ENCODE measurements around the gene POFUT1. TPM values are rescaled to one million over a fixed set of nuclear protein-coding genes. Genes with fewer than 3 reads are reported as not detected.

The POFUT1 gene
- total and polyA plus RNA-seq, 2 donors, result 28.4 to 34.7 TPM

GRCh38 chr20:32179515-32179914, 28.2 kb upstream of the POFUT1 start:
- 78% methylated on average over 2 of the region's 2 CpGs for WGBS
- no peak for DNase-seq (ENCODE audit: extremely low spot score)
- Histone ChIP-seq H3K4me3 (ENCODE audit: low read depth, low read length) (no peak overlapping the region), H3K4me1 (ENCODE audit: insufficient read depth) (no peaks in the 10 kb centered on the region), H3K36me3 (ENCODE audit: insufficient read depth) (no peaks in the 10 kb centered on the region), H3K27ac (ENCODE audit: low read depth) (no peak overlapping the region)

GRCh38 chr20:32179934-32180333, 27.7 kb upstream of the POFUT1 start:
- H3K36me3 ChIP-seq (ENCODE audit: insufficient read depth), result no peaks in the 10 kb centered on the region
- DNase-seq (ENCODE audit: extremely low spot score), result no peak
- H3K27ac ChIP-seq (ENCODE audit: low read depth), result no peak overlapping the region
- WGBS, result 91% methylated on average over 4 of the region's 4 CpGs
- no peaks in the 10 kb centered on the region for H3K4me1 ChIP-seq (ENCODE audit: insufficient read depth)
- no peak overlapping the region for H3K4me3 ChIP-seq (ENCODE audit: low read depth, low read length)

- Histone ChIP-seq H3K4me3 (ENCODE audit: low read depth, low read length) (no peak overlapping the region), H3K27ac (ENCODE audit: low read depth) (no peak overlapping the region)
- 97% methylated on average over 2 of the region's 2 CpGs for WGBS
Measured at GRCh38 chr20:32181606-32182005, 26.1 kb upstream of the POFUT1 start.

DNA sequence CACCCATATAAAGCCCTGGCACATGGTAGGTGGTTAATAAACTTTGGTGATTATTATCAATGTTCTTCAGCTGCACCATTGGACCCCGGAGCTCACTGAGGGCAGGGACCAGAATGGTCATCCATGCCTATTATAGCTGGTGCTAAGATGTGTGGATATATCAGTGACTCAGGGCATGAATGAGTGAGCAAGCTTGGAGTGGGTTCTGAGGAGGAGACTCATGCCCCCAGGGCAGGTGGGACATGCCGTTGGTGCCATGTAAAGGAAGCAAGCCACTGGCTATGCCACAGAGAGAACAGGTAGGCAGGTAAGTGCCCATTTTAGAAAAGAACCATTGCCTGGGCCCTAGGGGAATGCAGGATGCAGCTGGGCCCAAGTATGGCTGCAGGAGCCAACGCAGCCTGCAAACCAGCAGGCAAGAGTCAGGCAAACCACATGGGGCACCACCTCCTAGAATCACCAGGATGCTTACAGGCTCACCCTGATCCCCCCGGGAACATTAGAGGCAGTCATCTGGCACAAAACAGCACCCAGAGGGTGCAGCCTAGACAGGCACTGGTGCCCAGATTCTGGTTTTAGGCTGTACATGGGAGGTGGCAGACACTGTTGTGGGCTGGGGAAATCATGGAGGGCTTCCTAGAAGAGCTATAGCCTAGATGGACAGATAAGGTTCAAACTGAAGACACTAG, 23.6 kb upstream of the POFUT1 start:
- DNase-seq (ENCODE audit: extremely low spot score), result no peak
- 95% methylated on average over 4 of the region's 4 CpGs for whole genome bisulfite sequencing
- H3K36me3 ChIP-seq (ENCODE audit: insufficient read depth), result no peaks in the 10 kb centered on the region

More at GRCh38 chr20:32181606-32182005, 26.1 kb upstream of the POFUT1 start:
- Histone ChIP-seq H3K36me3 (ENCODE audit: insufficient read depth) (no peaks in the 10 kb centered on the region), H3K4me1 (ENCODE audit: insufficient read depth) (no peaks in the 10 kb centered on the region)
- DNase-seq (ENCODE audit: extremely low spot score), result no peak

GRCh38 chr20:32184961-32185603, 22.6 kb upstream of the POFUT1 start:
- peaks cover 3% of the 10 kb centered on the region for H3K4me1 ChIP-seq (ENCODE audit: insufficient read depth)
- DNase-seq (ENCODE audit: extremely low spot score), result no peak
- H3K4me3 ChIP-seq (ENCODE audit: low read depth, low read length), result no peak overlapping the region
- no peaks in the 10 kb centered on the region for H3K36me3 ChIP-seq (ENCODE audit: insufficient read depth)
- no peak overlapping the region for H3K27ac ChIP-seq (ENCODE audit: low read depth)
- 65% methylated on average over 10 of the region's 10 CpGs for WGBS

More for the DNA sequence above, 23.6 kb upstream of the POFUT1 start:
- H3K4me3 ChIP-seq (ENCODE audit: low read depth, low read length), result no peak overlapping the region
- H3K27ac ChIP-seq (ENCODE audit: low read depth), result no peak overlapping the region
- H3K4me1 ChIP-seq (ENCODE audit: insufficient read depth), result peaks cover 2% of the 10 kb centered on the region

- peaks cover 3% of the 10 kb centered on the region for H3K4me1 ChIP-seq (ENCODE audit: insufficient read depth)
- no peaks in the 10 kb centered on the region for H3K36me3 ChIP-seq (ENCODE audit: insufficient read depth)
- DNase-seq (ENCODE audit: extremely low spot score), result no peak
- no peak overlapping the region for H3K4me3 ChIP-seq (ENCODE audit: low read depth, low read length)
- 93% methylated on average over 1 of the region's 1 CpG for WGBS
- no peak overlapping the region for H3K27ac ChIP-seq (ENCODE audit: low read depth)
Measured at GRCh38 chr20:32186506-32186905, 21.2 kb upstream of the POFUT1 start.

DNA sequence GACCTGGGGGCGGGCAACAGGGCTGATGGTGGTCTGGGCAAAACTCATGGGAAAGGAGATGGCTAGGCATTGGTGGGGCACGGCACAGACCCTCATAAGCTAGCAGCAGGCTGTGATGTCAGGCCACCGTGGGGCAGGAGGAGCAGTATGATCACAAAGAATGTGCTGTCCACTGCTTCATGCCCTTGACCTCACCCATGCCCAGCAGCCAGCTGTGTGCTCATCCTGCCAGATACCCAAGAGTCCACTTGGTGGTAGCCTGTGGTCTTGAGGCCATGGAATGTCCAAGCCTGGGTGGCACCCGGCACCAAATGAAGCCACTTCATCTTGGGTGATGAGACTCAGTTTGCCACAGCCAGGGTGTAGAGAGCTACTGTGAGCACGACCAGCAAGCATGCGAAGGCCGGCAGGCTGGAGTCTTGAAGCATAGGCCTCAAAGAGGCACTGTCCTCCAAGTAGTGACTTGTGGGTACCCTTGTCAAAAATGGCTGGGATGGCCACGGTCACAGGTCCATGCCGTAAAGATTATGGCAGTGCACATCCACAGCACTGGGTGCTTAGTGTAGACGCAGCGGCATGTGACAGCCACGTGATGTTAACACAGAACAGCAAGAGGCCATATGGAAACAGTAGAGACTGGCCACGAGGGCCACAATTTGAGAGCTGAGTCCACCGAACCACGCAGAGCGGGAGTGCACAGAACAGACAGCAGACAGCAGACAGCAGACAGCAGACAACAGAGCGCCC, 19.1 kb upstream of the POFUT1 start:
- H3K36me3 ChIP-seq (ENCODE audit: insufficient read depth), result no peaks in the 10 kb centered on the region
- no peak overlapping the region for H3K27ac ChIP-seq (ENCODE audit: low read depth)
- no peak overlapping the region for H3K4me3 ChIP-seq (ENCODE audit: low read depth, low read length)
- H3K4me1 ChIP-seq (ENCODE audit: insufficient read depth), result peaks cover 3% of the 10 kb centered on the region
- 95% methylated on average over 17 of the region's 17 CpGs for WGBS
- DNase-seq (ENCODE audit: extremely low spot score), result no peak

DNA sequence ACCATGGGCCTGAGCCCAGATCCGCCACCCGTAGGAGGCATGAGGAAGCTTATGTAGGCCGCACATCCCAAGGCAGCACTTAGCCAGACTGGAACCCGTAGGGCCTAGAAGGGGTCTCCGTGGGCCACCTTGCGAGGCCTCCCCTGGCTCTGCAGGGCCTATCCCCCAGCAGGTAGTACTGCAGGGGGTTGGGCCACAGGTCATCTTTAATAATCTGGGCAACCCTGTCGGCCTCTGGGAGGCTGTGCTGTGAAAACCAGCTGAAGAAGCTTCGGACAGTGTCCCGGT, 18.6 kb upstream of the POFUT1 start:
- no peak for DNase-seq (ENCODE audit: extremely low spot score)
- no peaks in the 10 kb centered on the region for H3K36me3 ChIP-seq (ENCODE audit: insufficient read depth)
- no peak overlapping the region for H3K27ac ChIP-seq (ENCODE audit: low read depth)
- peak overlapping the region; percentile 84 for H3K4me3 ChIP-seq (ENCODE audit: low read depth, low read length)
- H3K4me1 ChIP-seq (ENCODE audit: insufficient read depth), result peaks cover 3% of the 10 kb centered on the region
- 89% methylated on average over 9 of the region's 9 CpGs for WGBS

DNA sequence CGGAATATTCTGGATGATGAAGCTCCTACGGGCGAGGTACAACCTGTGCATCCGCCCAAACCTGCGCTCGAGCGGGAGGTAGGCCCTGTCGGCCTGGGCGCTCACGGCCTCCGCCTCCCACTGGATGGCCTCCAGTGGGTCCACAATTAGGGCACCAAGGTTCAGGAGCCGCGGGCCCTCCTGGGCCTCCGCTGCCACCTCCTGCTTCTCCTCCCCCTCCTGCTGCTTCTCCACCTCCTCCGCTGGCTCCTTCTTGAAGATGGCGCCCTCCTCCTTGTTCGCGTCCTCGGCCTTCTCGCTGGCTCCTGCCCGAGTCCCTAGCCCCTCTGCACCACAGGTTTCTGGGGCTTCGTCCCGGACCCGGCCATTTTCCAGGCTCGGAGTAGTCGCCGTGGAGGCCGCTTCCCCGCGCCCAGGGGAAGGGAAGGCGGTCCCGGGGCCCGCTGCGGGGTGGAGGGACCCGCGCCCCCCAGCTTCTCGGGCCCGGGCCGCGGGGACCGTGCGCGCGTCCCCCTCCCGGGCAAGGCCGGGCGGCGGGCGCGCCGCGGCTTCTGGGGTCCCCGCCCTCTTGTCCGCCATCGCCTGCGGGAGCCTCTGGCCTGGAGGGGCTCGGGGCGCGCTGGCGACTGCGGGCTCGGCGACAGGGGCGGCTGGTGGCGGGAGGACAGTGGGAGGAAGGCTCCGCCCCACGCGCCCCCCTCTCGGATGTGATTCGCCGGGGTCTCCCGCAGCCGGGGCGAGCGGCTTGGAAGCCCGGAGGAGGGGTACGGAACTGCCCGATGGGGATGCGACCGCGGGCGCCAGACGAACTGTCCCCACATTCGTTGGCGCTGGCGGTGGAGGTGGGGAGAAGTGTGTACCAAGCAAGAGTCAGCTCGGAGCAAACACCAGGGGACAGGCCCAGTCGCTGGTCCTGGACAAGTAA, 17.7 kb upstream of the POFUT1 start:
- Histone ChIP-seq H3K27ac (ENCODE audit: low read depth) (peak overlapping the region; percentile 74), H3K4me3 (ENCODE audit: low read depth, low read length) (peak overlapping the region; percentile 84), H3K36me3 (ENCODE audit: insufficient read depth) (no peaks in the 10 kb centered on the region), H3K4me1 (ENCODE audit: insufficient read depth) (peaks cover 3% of the 10 kb centered on the region)
- 5% methylated on average over 88 of the region's 88 CpGs for WGBS
- DNase-seq (ENCODE audit: extremely low spot score), result no peak

- Histone ChIP-seq H3K4me3 (ENCODE audit: low read depth, low read length) (peak overlapping the region; percentile 84), H3K36me3 (ENCODE audit: insufficient read depth) (peaks cover 3% of the 10 kb centered on the region), H3K27ac (ENCODE audit: low read depth) (peak overlapping the region; percentile 74), H3K4me1 (ENCODE audit: insufficient read depth) (peaks cover 3% of the 10 kb centered on the region)
- 32% methylated on average over 14 of the region's 14 CpGs for WGBS
- no peak for DNase-seq (ENCODE audit: extremely low spot score)
Measured at GRCh38 chr20:32190616-32191415, 16.9 kb upstream of the POFUT1 start.

DNA sequence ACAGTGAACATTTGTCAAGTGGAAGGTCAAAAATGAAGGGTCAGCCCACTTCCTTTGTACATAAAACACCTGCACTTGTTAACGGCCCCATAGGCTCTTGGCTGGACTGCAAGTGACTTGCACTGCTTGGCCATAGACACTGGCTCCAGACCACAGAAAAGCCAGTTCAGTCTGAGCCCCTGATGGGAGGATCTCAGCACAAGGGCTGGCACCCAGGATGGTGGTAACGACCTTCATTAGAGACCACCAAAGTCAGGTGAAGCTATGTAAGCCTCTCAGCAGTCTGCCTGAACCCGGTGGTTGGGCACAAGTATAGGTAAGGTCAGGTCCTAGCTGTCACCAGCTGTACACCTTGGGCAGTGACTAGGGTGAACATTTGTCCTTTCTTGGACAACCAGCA, 16.3 kb upstream of the POFUT1 start:
- peaks cover 3% of the 10 kb centered on the region for H3K4me1 ChIP-seq (ENCODE audit: insufficient read depth)
- peaks cover 5% of the 10 kb centered on the region for H3K36me3 ChIP-seq (ENCODE audit: insufficient read depth)
- no peak overlapping the region for H3K4me3 ChIP-seq (ENCODE audit: low read depth, low read length)
- H3K27ac ChIP-seq (ENCODE audit: low read depth), result no peak overlapping the region
- no peak for DNase-seq (ENCODE audit: extremely low spot score)
- 71% methylated on average over 3 of the region's 3 CpGs for WGBS

- DNase-seq (ENCODE audit: extremely low spot score), result no peak
- Histone ChIP-seq H3K4me3 (ENCODE audit: low read depth, low read length) (no peak overlapping the region), H3K4me1 (ENCODE audit: insufficient read depth) (peaks cover 3% of the 10 kb centered on the region), H3K36me3 (ENCODE audit: insufficient read depth) (peaks cover 5% of the 10 kb centered on the region), H3K27ac (ENCODE audit: low read depth) (no peak overlapping the region)
Measured at GRCh38 chr20:32191873-32192272, 15.8 kb upstream of the POFUT1 start.

- H3K27ac ChIP-seq (ENCODE audit: low read depth), result no peak overlapping the region
- DNase-seq (ENCODE audit: extremely low spot score), result no peak
- WGBS, result 72% methylated on average over 3 of the region's 3 CpGs
- H3K4me1 ChIP-seq (ENCODE audit: insufficient read depth), result peaks cover 3% of the 10 kb centered on the region
- peaks cover 7% of the 10 kb centered on the region for H3K36me3 ChIP-seq (ENCODE audit: insufficient read depth)
- H3K4me3 ChIP-seq (ENCODE audit: low read depth, low read length), result no peak overlapping the region
Measured at GRCh38 chr20:32192698-32193097, 15.0 kb upstream of the POFUT1 start.

Measured in urinary bladder (tissue), 4 donors.